ENCODE measurements around the gene C6orf47. TPM values are rescaled to one million over a fixed set of nuclear protein-coding genes. Genes with fewer than 3 reads are reported as not detected.
A peak's percentile ranks its signal among the peaks of the same experiment; 100 is the strongest.

Gene C6orf47
- total RNA-seq, 1 donor from 2014 or later: 21.5 TPM

DNA sequence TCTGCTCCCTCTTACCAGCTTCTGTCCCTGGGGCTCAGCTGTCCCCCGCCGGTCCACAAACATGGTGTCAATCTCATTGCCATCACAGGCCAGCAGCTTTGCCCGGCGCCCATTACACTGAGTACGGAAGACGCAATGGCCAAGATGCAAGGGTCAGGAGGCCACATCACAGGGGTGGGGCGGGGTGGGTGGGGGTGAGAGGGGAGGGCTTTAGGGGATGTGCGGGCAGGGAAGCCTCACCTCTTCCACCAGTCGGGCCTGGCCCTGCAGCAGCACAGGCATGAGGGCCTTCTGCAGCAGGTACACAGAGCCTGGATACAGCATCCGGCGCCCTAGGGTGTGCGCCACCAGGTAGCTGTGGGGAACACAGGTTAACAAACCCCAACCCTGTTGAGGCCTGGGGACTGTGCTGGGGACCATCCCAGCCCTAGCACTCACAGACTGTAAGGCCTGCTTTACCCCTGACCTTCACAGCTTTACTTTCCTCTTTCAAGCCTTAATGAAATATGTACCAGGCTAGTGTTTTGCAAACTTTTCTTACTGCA is 31.1 kb upstream of the C6orf47 start:
- H3K4me1 Mint-ChIP-seq (ENCODE audit: unreplicated experiment): no peaks in the 10 kb centered on the region
- H3K27me3 Mint-ChIP-seq (ENCODE audit: unreplicated experiment): no peaks in the 10 kb centered on the region
- H3K4me3 Mint-ChIP-seq (ENCODE audit: unreplicated experiment): no peak overlapping the region
- no peak for DNase-seq (ENCODE audit: extremely low spot score, unreplicated experiment)
- peaks cover 29% of the 10 kb centered on the region for H3K36me3 Mint-ChIP-seq (ENCODE audit: unreplicated experiment)
- no peaks in the 10 kb centered on the region for H3K9me3 Mint-ChIP-seq (ENCODE audit: unreplicated experiment)
- H3K27ac Mint-ChIP-seq (ENCODE audit: unreplicated experiment): no peak overlapping the region
- TF ChIP-seq, protein P1, sequence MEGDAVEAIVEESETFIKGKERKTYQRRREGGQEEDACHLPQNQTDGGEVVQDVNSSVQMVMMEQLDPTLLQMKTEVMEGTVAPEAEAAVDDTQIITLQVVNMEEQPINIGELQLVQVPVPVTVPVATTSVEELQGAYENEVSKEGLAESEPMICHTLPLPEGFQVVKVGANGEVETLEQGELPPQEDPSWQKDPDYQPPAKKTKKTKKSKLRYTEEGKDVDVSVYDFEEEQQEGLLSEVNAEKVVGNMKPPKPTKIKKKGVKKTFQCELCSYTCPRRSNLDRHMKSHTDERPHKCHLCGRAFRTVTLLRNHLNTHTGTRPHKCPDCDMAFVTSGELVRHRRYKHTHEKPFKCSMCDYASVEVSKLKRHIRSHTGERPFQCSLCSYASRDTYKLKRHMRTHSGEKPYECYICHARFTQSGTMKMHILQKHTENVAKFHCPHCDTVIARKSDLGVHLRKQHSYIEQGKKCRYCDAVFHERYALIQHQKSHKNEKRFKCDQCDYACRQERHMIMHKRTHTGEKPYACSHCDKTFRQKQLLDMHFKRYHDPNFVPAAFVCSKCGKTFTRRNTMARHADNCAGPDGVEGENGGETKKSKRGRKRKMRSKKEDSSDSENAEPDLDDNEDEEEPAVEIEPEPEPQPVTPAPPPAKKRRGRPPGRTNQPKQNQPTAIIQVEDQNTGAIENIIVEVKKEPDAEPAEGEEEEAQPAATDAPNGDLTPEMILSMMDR (IDR thresholded peaks at IDR 0.05): no peak

DNA sequence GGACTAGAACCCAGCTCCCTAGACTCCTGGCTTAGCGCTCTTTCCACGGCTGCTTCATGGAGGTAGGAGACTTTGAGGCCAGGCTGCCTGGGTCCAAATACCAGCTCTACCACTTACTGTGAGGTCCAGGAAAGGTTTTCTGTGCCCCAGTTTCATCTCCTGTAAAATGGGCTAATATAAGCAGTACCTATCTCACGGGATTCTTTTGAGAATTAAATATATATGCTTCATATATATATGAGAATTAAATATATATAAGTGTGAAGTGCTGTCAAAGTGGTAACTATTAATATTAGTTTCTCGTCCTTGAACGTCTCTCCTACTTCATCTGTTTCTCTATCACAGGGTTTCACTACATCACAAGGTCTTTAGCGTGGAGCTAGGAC is 30.5 kb upstream of the C6orf47 start:
- Mint-ChIP-seq H3K9me3 (ENCODE audit: unreplicated experiment) (no peaks in the 10 kb centered on the region), H3K27ac (ENCODE audit: unreplicated experiment) (no peak overlapping the region), H3K36me3 (ENCODE audit: unreplicated experiment) (peaks cover 30% of the 10 kb centered on the region), H3K4me1 (ENCODE audit: unreplicated experiment) (no peaks in the 10 kb centered on the region), H3K4me3 (ENCODE audit: unreplicated experiment) (no peak overlapping the region), H3K27me3 (ENCODE audit: unreplicated experiment) (no peaks in the 10 kb centered on the region)
- TF ChIP-seq, protein P1 (IDR thresholded peaks at IDR 0.05): no peak
- DNase-seq (ENCODE audit: extremely low spot score, unreplicated experiment): no peak

DNA sequence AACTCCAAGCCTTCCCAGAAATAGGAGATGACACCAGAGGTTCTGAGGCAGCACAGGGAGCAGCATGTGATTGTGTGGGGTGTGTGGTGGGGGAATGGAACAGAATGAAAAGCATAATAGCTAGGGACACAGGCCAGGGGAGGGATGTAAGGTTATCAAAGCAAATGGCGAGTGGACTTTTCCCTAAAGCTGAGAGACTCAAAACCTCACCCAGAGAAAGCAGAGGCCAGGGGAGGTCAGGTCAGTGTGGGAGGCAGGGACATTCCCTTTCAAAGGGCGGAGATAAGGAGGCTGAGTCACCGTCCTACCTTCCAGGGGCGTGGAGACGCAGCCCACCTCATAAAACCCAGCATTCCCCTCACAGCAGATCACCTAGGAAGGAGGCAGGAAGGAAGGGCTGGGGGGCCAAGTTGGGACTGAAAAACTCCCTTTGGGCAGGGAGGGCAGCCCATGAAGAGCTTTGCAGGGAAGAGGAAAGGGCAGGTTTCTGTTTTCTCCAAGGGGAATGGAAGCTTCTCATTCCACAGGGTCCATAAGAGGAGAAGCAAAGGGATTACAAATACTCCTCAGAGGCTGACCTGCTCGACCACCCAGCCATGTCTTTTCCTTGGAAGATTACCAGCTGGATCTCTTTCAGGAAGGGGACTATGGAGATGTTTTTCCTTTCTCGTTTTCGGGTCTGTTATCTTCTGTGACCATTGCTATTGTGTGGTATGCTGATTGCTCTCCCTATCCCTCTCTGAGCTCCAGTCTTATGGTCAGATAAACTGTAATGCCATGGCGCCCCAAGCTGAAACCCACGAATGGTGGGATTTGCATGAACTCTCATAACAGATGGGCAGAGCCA is 29.9 kb upstream of the C6orf47 start:
- Mint-ChIP-seq H3K27me3 (ENCODE audit: unreplicated experiment) (no peaks in the 10 kb centered on the region), H3K9me3 (ENCODE audit: unreplicated experiment) (no peaks in the 10 kb centered on the region), H3K4me1 (ENCODE audit: unreplicated experiment) (no peaks in the 10 kb centered on the region), H3K4me3 (ENCODE audit: unreplicated experiment) (no peak overlapping the region), H3K27ac (ENCODE audit: unreplicated experiment) (no peak overlapping the region), H3K36me3 (ENCODE audit: unreplicated experiment) (peaks cover 34% of the 10 kb centered on the region)
- DNase-seq (ENCODE audit: extremely low spot score, unreplicated experiment): no peak
- TF ChIP-seq, protein P1 (IDR thresholded peaks at IDR 0.05): no peak

DNA sequence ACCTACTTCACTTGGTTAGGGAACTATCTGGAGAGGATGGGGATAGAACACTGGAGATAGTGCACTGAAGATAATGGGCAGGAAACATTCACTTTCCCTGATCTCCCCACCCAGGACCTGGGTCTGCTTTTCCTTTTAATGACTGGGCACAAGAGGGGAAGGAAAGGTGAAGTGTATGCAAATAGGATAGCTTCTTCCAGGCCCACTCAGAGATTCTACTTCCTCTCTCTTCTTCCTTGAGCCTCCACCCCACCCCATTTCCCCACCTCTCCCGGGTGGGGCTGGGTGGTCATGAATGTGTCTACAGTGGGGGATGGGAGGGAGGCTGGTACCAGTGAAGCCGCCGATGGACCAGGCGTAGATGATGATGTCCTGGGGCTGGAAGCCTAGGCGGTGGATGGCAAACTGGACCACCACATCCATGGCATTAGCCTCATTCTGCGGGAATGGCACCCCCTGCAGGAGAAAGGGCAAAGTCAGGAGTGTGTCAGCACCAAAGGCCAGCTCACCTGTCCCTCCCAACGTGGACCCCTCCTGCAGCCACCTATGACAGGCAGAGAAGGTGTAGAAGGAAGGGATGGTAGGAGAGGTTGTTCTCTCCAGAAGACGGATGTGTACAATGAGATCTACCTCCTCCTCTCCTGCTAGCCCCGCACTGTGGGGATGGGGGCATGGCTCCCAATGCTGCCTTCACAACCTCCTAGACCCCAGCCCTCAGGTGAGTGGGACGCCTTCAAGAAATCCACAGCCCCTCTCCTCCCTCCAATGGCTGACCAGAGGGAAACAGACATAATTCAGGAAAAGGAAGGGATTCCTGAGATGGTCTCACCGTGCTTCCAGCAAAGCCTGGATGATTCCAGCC is 28.9 kb upstream of the C6orf47 start:
- peaks cover 35% of the 10 kb centered on the region for H3K36me3 Mint-ChIP-seq (ENCODE audit: unreplicated experiment)
- no peaks in the 10 kb centered on the region for H3K4me1 Mint-ChIP-seq (ENCODE audit: unreplicated experiment)
- TF ChIP-seq, protein P1 (IDR thresholded peaks at IDR 0.05): peak; percentile 49
- H3K9me3 Mint-ChIP-seq (ENCODE audit: unreplicated experiment): no peaks in the 10 kb centered on the region
- DNase-seq (ENCODE audit: extremely low spot score, unreplicated experiment): no peak
- H3K27me3 Mint-ChIP-seq (ENCODE audit: unreplicated experiment): no peaks in the 10 kb centered on the region
- no peak overlapping the region for H3K27ac Mint-ChIP-seq (ENCODE audit: unreplicated experiment)
- no peak overlapping the region for H3K4me3 Mint-ChIP-seq (ENCODE audit: unreplicated experiment)

All from osteocyte (in vitro differentiated cells).